Prostate gland (tissue), 2 donors: ENCODE measurements around the gene PRH2.

ENCODE experiments used
- CTCF ChIP-seq, 4 experiments: fragments of 200-600 bp in 2 of 4; fragments of 450-650 bp in 2 of 4; sonication (generic) in 2 of 4; IDR thresholded peaks; 1 replicate in 3 of 4; 2 replicates in 1 of 4; pipeline ENCODE4 v1.5.1; 2016 to 2019; ENCODE audit warnings: antibody characterized with exemption in 4 of 4, mild to moderate bottlenecking in 2 of 4, moderate library complexity in 2 of 4
- POLR2A ChIP-seq: fragments of 450-650 bp; IDR thresholded peaks from one replicate; pipeline ENCODE4 v1.6.1; 2016; ENCODE audit warnings: antibody characterized with exemption, mild to moderate bottlenecking
- POLR2AphosphoS5 ChIP-seq: sonication (generic); formaldehyde crosslinking; IDR thresholded peaks from one replicate; pipeline ENCODE4 v1.6.1; 2017; ENCODE audit warnings: antibody characterized with exemption

GRCh38 chr12:10967409-10967808 lies 38.4 kb downstream of the PRH2 start:
- TF ChIP-seq CTCF (IDR thresholded peaks at IDR 0.05) (no peak), POLR2A (no peak), POLR2AphosphoS5 (no peak)
